K562 treated with DMSO at 1 percent for 24 hours (cell line): ENCODE measurements around the gene TANC1. TPM values are rescaled to one million over a fixed set of nuclear protein-coding genes. Genes with fewer than 3 reads are reported as not detected.

ENCODE experiments used
- total RNA-seq: library from RNA; unstranded; fragments of 300-600 nt; gene quantifications from 2 replicates; pipeline ENCODE4 v1.2.3, GENCODE V29; 2022; ENCODE audit warnings: low read depth; ENCODE audit not compliant: insufficient read depth

Gene TANC1
- 0.39 TPM in 2 replicates for total RNA-seq

GRCh38 chr2:158968396-158969161 is at the start of gene TANC1:
Gene TANC1 (plus strand): TSS chr2:158968640. CDS start chr2:159065911, 97,271 bp downstream.

Other genes with a start within 250 kb of the TANC1 start
- not detected in 2 replicates for gene DAPL1, start 173.3 kb upstream of the TANC1 start, total RNA-seq